A549 (cell line): ENCODE measurements around the gene APOBEC3B. TPM values are rescaled to one million over a fixed set of nuclear protein-coding genes. Genes with fewer than 3 reads are reported as not detected.

ENCODE experiments used
- ATAC-seq, 2 experiments: fragments of 200-7000 bp in 1 of 2; fragments of >200 bp in 1 of 2; cut with Nextera tagmentation in 1 of 2; cut with Tn5 transposase in 1 of 2; 3 replicates each; pipeline versions ENCODE4 v1.8.0 to v1.9.1; 2018 to 2020; ENCODE audit warnings: mild to moderate bottlenecking in 1 of 2, moderate library complexity in 1 of 2
- CTCF ChIA-PET: fragments of 300-600 bp; sonication (Branson Sonifier 250); formaldehyde crosslinking; extraction: SDS; loops from one replicate; lab custom pipeline; 2021; ENCODE audit warnings: antibody characterized with exemption, inconsistent platforms; lab: Yijun Ruan, JAX
- POLR2A ChIA-PET: fragments of 350-600 bp; formaldehyde crosslinking; extraction: SDS; loops from one replicate; lab custom pipeline; 2021; ENCODE audit warnings: antibody characterized with exemption, inconsistent platforms; lab: Yijun Ruan, JAX
- DNase-seq, 2 experiments: peaks; one replicate each; pipeline versions ENCODE4 v3.0.0 to v3.0.0-alpha.2; 2011 to 2016; ENCODE audit warnings: low read depth in 1 of 2, low spot score in 1 of 2
- FAIRE-seq: peaks from 2 replicates; lab custom pipeline; 2011; peaks lifted over from hg19 to GRCh38; lab: Jason Lieb, UNC
- H3K27ac ChIP-seq, 2 experiments: fragments of >200 bp; sonication (Bioruptor Twin); formaldehyde crosslinking; 3 replicates each; pipeline ENCODE4 v1.5.1; 2016 to 2017
- H3K4me1 ChIP-seq: fragments of >200 bp; sonication (Bioruptor Twin); formaldehyde crosslinking; 3 replicates; pipeline ENCODE4 v1.6.1; 2016
- H3K4me2 ChIP-seq: fragments of >200 bp; sonication (Bioruptor Twin); formaldehyde crosslinking; 3 replicates; pipeline ENCODE4 v1.6.1; 2016
- H3K4me3 ChIP-seq: fragments of >200 bp; sonication (Bioruptor Twin); formaldehyde crosslinking; 3 replicates; pipeline ENCODE4 v1.5.1; 2016
- H3K9me3 ChIP-seq: fragments of >200 bp; sonication (Bioruptor Twin); formaldehyde crosslinking; 3 replicates; pipeline ENCODE4 v1.6.1; 2016
- BHLHE40 ChIP-seq: IDR thresholded peaks from 2 replicates; pipeline ENCODE4 v1.6.1; 2012; ENCODE audit warnings: low read depth, low read length, inconsistent platforms
- CBX2 ChIP-seq: fragments of 200-600 bp; sonication (generic); IDR thresholded peaks from 2 replicates; pipeline ENCODE4 v1.6.1; 2016; ENCODE audit warnings: low read depth, mild to moderate bottlenecking, borderline replicate concordance
- CBX8 ChIP-seq: fragments of 200-600 bp; sonication (generic); IDR thresholded peaks from 2 replicates; pipeline ENCODE4 v1.6.1; 2016
- CEBPB ChIP-seq, 2 experiments: fragments of >200 bp in 1 of 2; sonication (Bioruptor Twin) in 1 of 2; formaldehyde crosslinking in 1 of 2; IDR thresholded peaks; 2 replicates each; pipeline ENCODE4 v1.6.1; 2012 to 2016
- CHD2 ChIP-seq: fragments of 150-350 bp; IDR thresholded peaks from 2 replicates; pipeline ENCODE4 v1.6.1; 2014; ENCODE audit warnings: low read length; ENCODE audit not compliant: partially characterized antibody
- CHD4 ChIP-seq: fragments of 200-600 bp; sonication (generic); IDR thresholded peaks from 2 replicates; pipeline ENCODE4 v1.6.1; 2016; ENCODE audit warnings: antibody characterized with exemption, mild to moderate bottlenecking, borderline replicate concordance
- EHF ChIP-seq: fragments of 250-450 bp; sonication (Bioruptor Pico); IDR thresholded peaks from 2 replicates; pipeline ENCODE4 v1.5.0; 2020; ENCODE audit warnings: mild to moderate bottlenecking
- EHMT2 ChIP-seq: fragments of 200-600 bp; sonication (generic); IDR thresholded peaks from 2 replicates; pipeline ENCODE4 v1.6.1; 2016; ENCODE audit warnings: antibody characterized with exemption, low read depth, mild to moderate bottlenecking, moderate library complexity
- ESRRA ChIP-seq: fragments of 150-350 bp; IDR thresholded peaks from 2 replicates; pipeline ENCODE4 v1.6.1; 2014; ENCODE audit warnings: mild to moderate bottlenecking, low read length, borderline replicate concordance
- FOSB ChIP-seq: fragments of 250-450 bp; sonication (Bioruptor Pico); IDR thresholded peaks from 2 replicates; pipeline ENCODE4 v1.5.0; 2020; ENCODE audit warnings: mild to moderate bottlenecking, moderate library complexity
- FOSL2 ChIP-seq, 2 experiments: fragments of 450-650 bp in 1 of 2; fragments of >200 bp in 1 of 2; sonication (Bioruptor Twin) in 1 of 2; formaldehyde crosslinking; IDR thresholded peaks; 2 replicates each; pipeline versions ENCODE4 v1.5.0 to v1.6.1; 2016 to 2020; ENCODE audit warnings: mild to moderate bottlenecking in 1 of 2, moderate library complexity in 1 of 2
- FOXS1 ChIP-seq: fragments of 250-450 bp; sonication (Bioruptor Pico); IDR thresholded peaks from 2 replicates; pipeline ENCODE4 v1.5.0; 2020; ENCODE audit warnings: mild to moderate bottlenecking, moderate library complexity
- HOXB13 ChIP-seq: fragments of 250-450 bp; sonication (Bioruptor Pico); IDR thresholded peaks from 2 replicates; pipeline ENCODE4 v1.5.0; 2020; ENCODE audit warnings: low read depth, mild to moderate bottlenecking, moderate library complexity
- HOXB5 ChIP-seq: fragments of 250-450 bp; sonication (Bioruptor Pico); IDR thresholded peaks from 2 replicates; pipeline ENCODE4 v1.5.0; 2020; ENCODE audit warnings: mild to moderate bottlenecking, moderate library complexity
- JUN ChIP-seq, 2 experiments: fragments of >200 bp; sonication (Bioruptor Twin); formaldehyde crosslinking; IDR thresholded peaks; 2 replicates in 1 of 2; 3 replicates in 1 of 2; pipeline ENCODE4 v1.6.1; 2016 to 2017
- JUNB ChIP-seq: fragments of >200 bp; sonication (Bioruptor Twin); formaldehyde crosslinking; IDR thresholded peaks from 2 replicates; pipeline ENCODE4 v1.6.1; 2016
- MAFK ChIP-seq: fragments of 450-650 bp; IDR thresholded peaks from 2 replicates; pipeline ENCODE4 v1.6.1; 2014; ENCODE audit not compliant: partially characterized antibody
- MAZ ChIP-seq: fragments of 150-350 bp; IDR thresholded peaks from 2 replicates; pipeline ENCODE4 v1.6.1; 2014; ENCODE audit warnings: antibody characterized with exemption, low read depth, low read length, borderline replicate concordance
- NPAS2 ChIP-seq: fragments of 250-450 bp; sonication (Bioruptor Pico); IDR thresholded peaks from 2 replicates; pipeline ENCODE4 v1.8.0; 2022; ENCODE audit warnings: mild to moderate bottlenecking, moderate library complexity, borderline replicate concordance
- POLR2A ChIP-seq: IDR thresholded peaks from 2 replicates; pipeline ENCODE4 v1.6.1; 2012; ENCODE audit warnings: mild to moderate bottlenecking, low read length
- POLR2AphosphoS2 ChIP-seq: conservative IDR thresholded peaks from 2 replicates; pipeline ENCODE4 v1.6.1; 2012; ENCODE audit warnings: low read length, improper control_type of control experiment, inconsistent platforms
- RARB ChIP-seq: fragments of 250-450 bp; sonication (Bioruptor Pico); IDR thresholded peaks from 2 replicates; pipeline ENCODE4 v1.8.0; 2021; ENCODE audit warnings: mild to moderate bottlenecking, moderate library complexity
- RNF2 ChIP-seq: fragments of 200-600 bp; sonication (generic); IDR thresholded peaks from 2 replicates; pipeline ENCODE4 v1.6.1; 2016; ENCODE audit warnings: low read depth, mild to moderate bottlenecking, antibody characterized with exemption, moderate library complexity, borderline replicate concordance
- SMC3 ChIP-seq: fragments of >200 bp; sonication (Bioruptor Twin); formaldehyde crosslinking; IDR thresholded peaks from 3 replicates; pipeline ENCODE4 v1.6.1; 2018; ENCODE audit warnings: inconsistent platforms
- TFCP2L1 ChIP-seq: fragments of 250-450 bp; sonication (Bioruptor Pico); IDR thresholded peaks from 2 replicates; pipeline ENCODE4 v1.5.0; 2021; ENCODE audit warnings: mild to moderate bottlenecking
- TP53 ChIP-seq: fragments of 250-450 bp; sonication (Bioruptor Pico); IDR thresholded peaks from 2 replicates; pipeline ENCODE4 v1.5.0; 2021; ENCODE audit warnings: mild to moderate bottlenecking, moderate library complexity
- WGBS: methylation state at CpG from one replicate; pipeline ENCODE4 v1.1.6; 2017; ENCODE audit errors: missing lambda C conversion rate; 5-methylcytosine and 5-hydroxymethylcytosine counted together
- polyA plus RNA-seq, 4 experiments: library from polyadenylated mRNA; depleted of rRNA in 3 of 4; stranded (reverse); fragments of >200 nt; fragmentation: RNase III in 1 of 4; extraction: RNeasy Plus Mini Kit Qiagen cat#74134 plus additional on column Dnase treatment in 1 of 4; gene quantifications; 2 replicates in 3 of 4; 3 replicates in 1 of 4; pipeline ENCODE4 v1.2.3, GENCODE V29; 2011 to 2017
- TF ChIP-seq, protein P1 (sequence below): IDR thresholded peaks from 2 replicates; pipeline ENCODE4 v1.6.1; 2012; ENCODE audit warnings: low read depth, borderline replicate concordance
- TF ChIP-seq, protein P2 (sequence below): fragments of 250-450 bp; sonication (Bioruptor Pico); IDR thresholded peaks from 2 replicates; pipeline ENCODE4 v1.5.0; 2020; ENCODE audit warnings: low read depth, mild to moderate bottlenecking, moderate library complexity

APOBEC3B gene
- polyA plus RNA-seq, 2 of the 4 experiments (the other 2 are of a cell fraction) = 16.7 to 19.6 TPM

DNA sequence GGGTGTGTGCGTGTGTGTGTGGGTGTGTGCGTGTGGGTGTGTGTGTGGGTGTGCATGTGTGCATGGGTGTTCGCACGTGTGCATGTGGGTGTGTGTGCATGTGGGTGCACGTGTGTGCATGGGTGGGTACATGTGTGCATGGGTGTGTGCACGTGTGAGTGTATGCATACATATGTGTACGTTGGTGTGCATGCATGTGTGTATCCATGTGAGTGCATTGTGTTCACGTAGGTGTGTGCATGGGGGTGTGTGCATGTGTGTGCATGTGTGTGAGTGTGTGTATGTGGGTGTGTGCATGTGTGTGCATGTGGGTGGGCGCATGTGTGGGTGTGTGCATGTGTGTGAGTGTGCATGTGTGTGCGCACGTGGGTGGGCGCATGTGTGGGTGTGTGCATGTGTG, 44.6 kb upstream of the APOBEC3B start:
- Histone ChIP-seq H3K9me3 (no peaks in the 10 kb centered on the region), H3K27ac (no peak overlapping the region), H3K4me1 (peaks cover 11% of the 10 kb centered on the region), H3K4me2 (no peak overlapping the region), H3K4me3 (no peak overlapping the region)
- TF ChIP-seq FOSB (CRISPR knock-in tag) (no peak), ESRRA (no peak), BHLHE40 (no peak), CBX2 (no peak), HOXB13 (no peak), MAFK (no peak), POLR2A (no peak), EHMT2 (no peak), FOXS1 (no peak), JUNB (no peak), MAZ (no peak), RARB (CRISPR knock-in tag) (no peak), SMC3 (no peak)
- TF ChIP-seq, protein P1, sequence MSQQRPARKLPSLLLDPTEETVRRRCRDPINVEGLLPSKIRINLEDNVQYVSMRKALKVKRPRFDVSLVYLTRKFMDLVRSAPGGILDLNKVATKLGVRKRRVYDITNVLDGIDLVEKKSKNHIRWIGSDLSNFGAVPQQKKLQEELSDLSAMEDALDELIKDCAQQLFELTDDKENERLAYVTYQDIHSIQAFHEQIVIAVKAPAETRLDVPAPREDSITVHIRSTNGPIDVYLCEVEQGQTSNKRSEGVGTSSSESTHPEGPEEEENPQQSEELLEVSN = no peak
- ATAC-seq (no peak), DNase-seq (no peak), FAIRE-seq (no peak)
- 61% methylated on average over 12 of the region's 12 CpGs for WGBS
- CTCF ChIA-PET = no interaction called here
- POLR2A ChIA-PET = no interaction called here

DNA sequence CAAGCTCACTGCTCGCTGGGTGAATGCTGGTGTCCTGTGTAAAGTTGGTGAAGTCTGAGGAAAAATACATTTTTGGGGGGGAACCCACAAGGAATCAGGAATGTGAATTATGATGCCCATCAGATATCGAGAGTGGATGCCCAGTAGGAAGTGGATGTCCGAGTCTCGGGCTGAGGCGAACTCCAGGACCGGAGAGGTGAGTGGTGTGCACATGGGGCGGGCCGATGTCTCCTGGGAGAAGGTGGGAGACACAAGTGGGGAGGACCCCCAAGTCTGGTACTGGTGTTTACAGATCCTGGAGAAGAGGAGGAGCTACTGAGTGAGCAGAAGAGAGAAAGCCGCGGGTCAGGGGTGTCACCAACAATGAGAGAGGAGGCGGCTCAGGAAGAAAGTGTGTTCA, 43.9 kb upstream of the APOBEC3B start:
- Histone ChIP-seq H3K4me1 (peaks cover 11% of the 10 kb centered on the region), H3K9me3 (no peaks in the 10 kb centered on the region), H3K4me3 (no peak overlapping the region), H3K4me2 (no peak overlapping the region), H3K27ac (no peak overlapping the region)
- no peak for DNase-seq
- TF ChIP-seq FOSB (CRISPR knock-in tag) (no peak), HOXB5 (CRISPR knock-in tag) (no peak), CHD4 (no peak), RNF2 (no peak), NPAS2 (CRISPR knock-in tag) (no peak), JUN (IDR thresholded peaks at IDR 0.05) (no peak), TP53 (CRISPR knock-in tag) (no peak), CBX8 (no peak), CHD2 (no peak), ESRRA (no peak), MAFK (no peak)
- TF ChIP-seq, protein P1 = no peak
- CTCF ChIA-PET = interaction anchor here (0.9 to 1.5 kb wide), 4 partner anchors 13 to 173 kb away, joined by 3 to 4 read pairs (median 4); no protein-coding TSS in a partner anchor
- POLR2A ChIA-PET = no interaction called here
- ATAC-seq = no peak
- WGBS = 86% methylated on average over 11 of the region's 11 CpGs
- no peak for FAIRE-seq

GRCh38 chr22:38938925-38939324, 43.2 kb upstream of the APOBEC3B start:
- Histone ChIP-seq H3K27ac (no peak overlapping the region), H3K4me1 (peaks cover 11% of the 10 kb centered on the region), H3K4me2 (no peak overlapping the region), H3K4me3 (no peak overlapping the region), H3K9me3 (no peaks in the 10 kb centered on the region)
- ATAC-seq = no peak
- DNase-seq = no peak
- TF ChIP-seq JUN (IDR thresholded peaks at IDR 0.05) (no peak), FOSL2 (IDR thresholded peaks at IDR 0.05) (no peak), FOSL2 (CRISPR knock-in tag; IDR thresholded peaks at IDR 0.05) (no peak), MAFK (no peak), HOXB5 (CRISPR knock-in tag) (no peak), EHF (no peak), POLR2AphosphoS2 (no peak), RARB (CRISPR knock-in tag) (no peak), CEBPB (IDR thresholded peaks at IDR 0.05) (no peak), TFCP2L1 (no peak)
- TF ChIP-seq, protein P2, sequence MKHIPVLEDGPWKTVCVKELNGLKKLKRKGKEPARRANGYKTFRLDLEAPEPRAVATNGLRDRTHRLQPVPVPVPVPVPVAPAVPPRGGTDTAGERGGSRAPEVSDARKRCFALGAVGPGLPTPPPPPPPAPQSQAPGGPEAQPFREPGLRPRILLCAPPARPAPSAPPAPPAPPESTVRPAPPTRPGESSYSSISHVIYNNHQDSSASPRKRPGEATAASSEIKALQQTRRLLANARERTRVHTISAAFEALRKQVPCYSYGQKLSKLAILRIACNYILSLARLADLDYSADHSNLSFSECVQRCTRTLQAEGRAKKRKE (CRISPR knock-in tag) = no peak
- TF ChIP-seq, protein P1 = no peak
- CTCF ChIA-PET = interaction anchor here (0.9 to 1.5 kb wide), 5 partner anchors 12 to 173 kb away, joined by 3 to 4 read pairs (median 3); no protein-coding TSS in a partner anchor
- FAIRE-seq = no peak
- WGBS = 84% methylated on average over 7 of the region's 7 CpGs
- POLR2A ChIA-PET = no interaction called here
